ENCODE data around the gene CLCN7. TPM values are rescaled to one million over a fixed set of nuclear protein-coding genes. Genes with fewer than 3 reads are reported as not detected.
A peak's percentile ranks its signal among the peaks of the same experiment; 100 is the strongest.

CLCN7 gene
- total RNA-seq, 1 experiment from 2014 or later: 127 TPM

GRCh38 chr16:1433756-1434155 is 41.1 kb downstream of the CLCN7 start:
- Mint-ChIP-seq H3K4me1 (ENCODE audit: low read depth, unreplicated experiment) (no peaks in the 10 kb centered on the region), H3K9me3 (ENCODE audit: unreplicated experiment) (no peaks in the 10 kb centered on the region), H3K36me3 (ENCODE audit: insufficient read depth, unreplicated experiment) (no peaks in the 10 kb centered on the region), H3K4me3 (ENCODE audit: unreplicated experiment) (no peak overlapping the region), H3K27me3 (ENCODE audit: insufficient read depth, unreplicated experiment) (no peaks in the 10 kb centered on the region), H3K27ac (ENCODE audit: unreplicated experiment) (no peak overlapping the region)
- ChIA-PET CTCF (no interaction called here), POLR2A (no interaction called here)
- intact Hi-C loops (cut with micrococcal nuclease; ENCODE audit: unreplicated experiment): no loop called here
- no TSS peak for BruUV-seq (replicated peaks)
- Histone ChIP-seq H3K9me3 (no peaks in the 10 kb centered on the region), H3K4me3 (ENCODE audit: low read depth, low read length) (no peak overlapping the region), H3K36me3 (ENCODE audit: control insufficient read depth, insufficient read depth, low read length) (no peaks in the 10 kb centered on the region), H3K27me3 (replicated peaks; ENCODE audit: control insufficient read depth, insufficient read depth, low read length) (no peaks in the 10 kb centered on the region), H3K4me1 (peaks cover 18% of the 10 kb centered on the region)
- TF ChIP-seq CTCF (IDR thresholded peaks at IDR 0.05; ENCODE audit: insufficient read depth in 1 of 2, low read depth in 1 of 2, low read length in 1 of 2, severe bottlenecking in 1 of 2, unreplicated experiment in 1 of 2): no peak
- DNase-seq: no peak

GRCh38 chr16:1433263-1433560 is 41.6 kb downstream of the CLCN7 start:
- H3K9me3 Mint-ChIP-seq (ENCODE audit: unreplicated experiment): no peaks in the 10 kb centered on the region
- intact Hi-C loops (cut with micrococcal nuclease; ENCODE audit: unreplicated experiment): no loop called here
- H3K36me3 Mint-ChIP-seq (ENCODE audit: insufficient read depth, unreplicated experiment): no peaks in the 10 kb centered on the region
- POLR2A ChIA-PET: no interaction called here
- no peaks in the 10 kb centered on the region for H3K27me3 ChIP-seq (replicated peaks; ENCODE audit: control insufficient read depth, insufficient read depth, low read length)
- H3K4me3 Mint-ChIP-seq (ENCODE audit: unreplicated experiment): no peak overlapping the region
- peaks cover 18% of the 10 kb centered on the region for H3K4me1 ChIP-seq
- TF ChIP-seq CTCF (IDR thresholded peaks at IDR 0.05; ENCODE audit: insufficient read depth in 1 of 2, low read depth in 1 of 2, low read length in 1 of 2, severe bottlenecking in 1 of 2, unreplicated experiment in 1 of 2): no peak
- H3K27me3 Mint-ChIP-seq (ENCODE audit: insufficient read depth, unreplicated experiment): no peaks in the 10 kb centered on the region
- H3K9me3 ChIP-seq: no peaks in the 10 kb centered on the region
- no peak overlapping the region for H3K27ac Mint-ChIP-seq (ENCODE audit: unreplicated experiment)
- no TSS peak for BruUV-seq (replicated peaks)
- CTCF ChIA-PET: no interaction called here
- H3K36me3 ChIP-seq (ENCODE audit: control insufficient read depth, insufficient read depth, low read length): no peaks in the 10 kb centered on the region
- no peak overlapping the region for H3K4me3 ChIP-seq (ENCODE audit: low read depth, low read length)
- DNase-seq: no peak
- no peaks in the 10 kb centered on the region for H3K4me1 Mint-ChIP-seq (ENCODE audit: low read depth, unreplicated experiment)

- no peaks in the 10 kb centered on the region for H3K9me3 ChIP-seq
- no peaks in the 10 kb centered on the region for H3K4me1 Mint-ChIP-seq (ENCODE audit: low read depth, unreplicated experiment)
- H3K4me3 ChIP-seq (ENCODE audit: low read depth, low read length): no peak overlapping the region
- no peaks in the 10 kb centered on the region for H3K27me3 Mint-ChIP-seq (ENCODE audit: insufficient read depth, unreplicated experiment)
- H3K9me3 Mint-ChIP-seq (ENCODE audit: unreplicated experiment): no peaks in the 10 kb centered on the region
- no peaks in the 10 kb centered on the region for H3K36me3 Mint-ChIP-seq (ENCODE audit: insufficient read depth, unreplicated experiment)
- POLR2A ChIA-PET: no interaction called here
- no peak overlapping the region for H3K27ac Mint-ChIP-seq (ENCODE audit: unreplicated experiment)
- H3K27me3 ChIP-seq (replicated peaks; ENCODE audit: control insufficient read depth, insufficient read depth, low read length): no peaks in the 10 kb centered on the region
- no peak for DNase-seq
- peaks cover 18% of the 10 kb centered on the region for H3K4me1 ChIP-seq
- intact Hi-C loops (cut with micrococcal nuclease; ENCODE audit: unreplicated experiment): no loop called here
- CTCF ChIA-PET: no interaction called here
- no peak for TF ChIP-seq CTCF (IDR thresholded peaks at IDR 0.05; ENCODE audit: insufficient read depth in 1 of 2, low read depth in 1 of 2, low read length in 1 of 2, severe bottlenecking in 1 of 2, unreplicated experiment in 1 of 2)
- BruUV-seq (replicated peaks): TSS peak; percentile 12
- no peaks in the 10 kb centered on the region for H3K36me3 ChIP-seq (ENCODE audit: control insufficient read depth, insufficient read depth, low read length)
- peak overlapping the region; percentile 16 for H3K4me3 Mint-ChIP-seq (ENCODE audit: unreplicated experiment)
Observed at GRCh38 chr16:1432388-1433262, 42.2 kb downstream of the CLCN7 start.
